IMR-90 (cell line): ENCODE measurements around the gene CBFA2T3. TPM values are rescaled to one million over a fixed set of nuclear protein-coding genes. Genes with fewer than 3 reads are reported as not detected.

Source experiments
- ATAC-seq: fragments of 200-7000 bp; cut with Tn5 transposase; 2 replicates; pipeline ENCODE4 v1.9.1; 2020; ENCODE audit warnings: low read depth, mild to moderate bottlenecking, moderate library complexity
- BruUV-seq: library from RNA; stranded (reverse); fragments of 400-500 nt; replicated peaks from 2 replicates; lab custom pipeline; 2021; lab: Mats Ljungman, UMichigan
- CTCF ChIA-PET: fragments of 300-600 bp; formaldehyde crosslinking; extraction: SDS; loops from one replicate; lab custom pipeline; 2021; ENCODE audit warnings: antibody characterized with exemption; lab: Yijun Ruan, JAX
- POLR2A ChIA-PET: fragments of 300-600 bp; sonication (Branson Sonifier 250); formaldehyde crosslinking; loops from one replicate; lab custom pipeline; 2022; ENCODE audit warnings: antibody characterized with exemption; ENCODE audit not compliant: unreplicated experiment; lab: Charles Lee
- DNase-seq: peaks from one replicate; pipeline ENCODE4 v3.0.0; 2013
- H2AFZ ChIP-seq: replicated peaks from 2 replicates; pipeline ENCODE3; 2013; ENCODE audit warnings: low read length, mild to moderate bottlenecking; ENCODE audit not compliant: poor library complexity
- H2AK5ac ChIP-seq: 2 replicates; pipeline ENCODE4 v1.6.1; 2013; ENCODE audit warnings: low read depth, low read length, inconsistent platforms
- H2AK9ac ChIP-seq: replicated peaks from 2 replicates; pipeline ENCODE3; 2013; ENCODE audit warnings: mild to moderate bottlenecking, low read depth, low read length, moderate library complexity; ENCODE audit not compliant: poor library complexity
- H2BK120ac ChIP-seq: 2 replicates; pipeline ENCODE4 v1.6.1; 2013; ENCODE audit warnings: low read depth, low read length, inconsistent platforms
- H2BK15ac ChIP-seq: 3 replicates; pipeline ENCODE4 v1.6.1; 2013; ENCODE audit warnings: low read depth, low read length, inconsistent platforms
- H2BK20ac ChIP-seq: 2 replicates; pipeline ENCODE4 v1.6.1; 2013; ENCODE audit warnings: low read depth, mild to moderate bottlenecking, inconsistent platforms, low read length, moderate library complexity
- H2BK5ac ChIP-seq: 2 replicates; pipeline ENCODE4 v1.6.1; 2013; ENCODE audit warnings: mild to moderate bottlenecking, low read depth, low read length, inconsistent platforms; ENCODE audit not compliant: poor library complexity, severe bottlenecking
- H3K14ac ChIP-seq: replicated peaks from 2 replicates; pipeline ENCODE4 v1.6.1; 2013; ENCODE audit warnings: low read depth, low read length, inconsistent platforms
- H3K18ac ChIP-seq: 2 replicates; pipeline ENCODE4 v1.6.1; 2013; ENCODE audit warnings: low read depth, low read length, control low read depth
- H3K23ac ChIP-seq: 2 replicates; pipeline ENCODE4 v1.6.1; 2013; ENCODE audit warnings: low read depth, low read length, inconsistent platforms
- H3K27ac ChIP-seq: 2 replicates; pipeline ENCODE4 v1.5.1; 2013; ENCODE audit warnings: mild to moderate bottlenecking, control low read depth, low read length; ENCODE audit not compliant: insufficient read depth
- H3K27me3 ChIP-seq: 2 replicates; pipeline ENCODE4 v1.6.1; 2013; ENCODE audit warnings: low read length; ENCODE audit not compliant: control insufficient read depth, insufficient read depth
- H3K36me3 ChIP-seq: 2 replicates; pipeline ENCODE4 v1.6.1; 2013; ENCODE audit warnings: low read length, mixed read lengths; ENCODE audit not compliant: control insufficient read depth, insufficient read depth
- H3K4ac ChIP-seq: 2 replicates; pipeline ENCODE4 v1.6.1; 2013; ENCODE audit warnings: low read depth, low read length, inconsistent platforms
- H3K4me1 ChIP-seq: 2 replicates; pipeline ENCODE4 v1.6.1; 2013; ENCODE audit warnings: low read length, mixed read lengths; ENCODE audit not compliant: control insufficient read depth, insufficient read depth
- H3K4me2 ChIP-seq: 2 replicates; pipeline ENCODE4 v1.6.1; 2013; ENCODE audit warnings: low read depth, mild to moderate bottlenecking, control low read depth, low read length, moderate library complexity
- H3K4me3 ChIP-seq: 2 replicates; pipeline ENCODE4 v1.5.1; 2013; ENCODE audit warnings: low read depth, mild to moderate bottlenecking, control low read depth, low read length, moderate library complexity; ENCODE audit not compliant: insufficient read depth
- H3K56ac ChIP-seq: 2 replicates; pipeline ENCODE4 v1.6.1; 2013; ENCODE audit warnings: low read length, inconsistent platforms; ENCODE audit not compliant: insufficient read depth; ENCODE audit errors: extremely low read depth
- H3K79me1 ChIP-seq, 2 experiments: 2 replicates each; pipeline ENCODE4 v1.6.1; 2013; ENCODE audit warnings: low read length in 2 of 2, inconsistent platforms in 1 of 2, low read depth in 1 of 2
- H3K9ac ChIP-seq: 2 replicates; pipeline ENCODE4 v1.6.1; 2013; ENCODE audit warnings: low read depth, low read length, control low read depth
- H3K9me1 ChIP-seq: 2 replicates; pipeline ENCODE4 v1.6.1; 2013; ENCODE audit warnings: low read length, inconsistent platforms; ENCODE audit not compliant: insufficient read depth
- H3K9me3 ChIP-seq: 2 replicates; pipeline ENCODE4 v1.6.1; 2013; ENCODE audit warnings: low read length; ENCODE audit not compliant: control insufficient read depth, insufficient read depth
- H4K20me1 ChIP-seq: 2 replicates; pipeline ENCODE4 v1.6.1; 2013; ENCODE audit warnings: low read length, inconsistent platforms; ENCODE audit not compliant: insufficient read depth
- H4K5ac ChIP-seq: 2 replicates; pipeline ENCODE4 v1.6.1; 2013; ENCODE audit warnings: mild to moderate bottlenecking, low read depth, low read length, control low read depth
- H4K8ac ChIP-seq, 2 experiments: 2 replicates each; pipeline ENCODE4 v1.6.1; 2013; ENCODE audit warnings: low read depth in 2 of 2, low read length in 2 of 2, control low read depth in 1 of 2, inconsistent platforms in 1 of 2
- H4K91ac ChIP-seq: 2 replicates; pipeline ENCODE4 v1.6.1; 2013; ENCODE audit warnings: low read depth, low read length, inconsistent platforms; ENCODE audit not compliant: insufficient read depth
- BHLHE40 ChIP-seq: fragments of 150-350 bp; IDR thresholded peaks from 2 replicates; pipeline ENCODE4 v1.6.1; 2016; ENCODE audit warnings: mild to moderate bottlenecking, low read depth, low read length
- CEBPB ChIP-seq: IDR thresholded peaks from 2 replicates; pipeline ENCODE4 v1.6.1; 2012; ENCODE audit warnings: low read depth, low read length, improper control_type of control experiment
- CHD1 ChIP-seq: IDR thresholded peaks from 2 replicates; pipeline ENCODE4 v1.6.1; 2012; ENCODE audit warnings: low read depth, low read length, improper control_type of control experiment
- CTCF ChIP-seq: conservative IDR thresholded peaks from 2 replicates; pipeline ENCODE4 v1.5.1; 2012; ENCODE audit warnings: mild to moderate bottlenecking, low read depth, low read length, improper control_type of control experiment
- ELK1 ChIP-seq: fragments of 150-350 bp; IDR thresholded peaks from 2 replicates; pipeline ENCODE4 v1.6.1; 2016; ENCODE audit warnings: low read depth, mild to moderate bottlenecking, low read length, moderate library complexity, borderline replicate concordance
- FOS ChIP-seq: fragments of 150-350 bp; IDR thresholded peaks from 2 replicates; pipeline ENCODE4 v1.6.1; 2016; ENCODE audit warnings: low read depth, low read length
- MAFK ChIP-seq: IDR thresholded peaks from 2 replicates; pipeline ENCODE4 v1.6.1; 2012; ENCODE audit warnings: low read depth, low read length, improper control_type of control experiment
- MAZ ChIP-seq: IDR thresholded peaks from 2 replicates; pipeline ENCODE4 v1.6.1; 2012; ENCODE audit warnings: low read depth, mild to moderate bottlenecking, low read length, improper control_type of control experiment, moderate library complexity, borderline replicate concordance
- NFE2L2 ChIP-seq: fragments of 150-350 bp; IDR thresholded peaks from 2 replicates; pipeline ENCODE4 v1.6.1; 2016; ENCODE audit warnings: low read depth, mild to moderate bottlenecking, low read length
- POLR2A ChIP-seq: IDR thresholded peaks from 2 replicates; pipeline ENCODE4 v1.6.1; 2012; ENCODE audit warnings: mild to moderate bottlenecking, low read depth, low read length
- RAD21 ChIP-seq: IDR thresholded peaks from 2 replicates; pipeline ENCODE4 v1.6.1; 2012; ENCODE audit warnings: low read length, improper control_type of control experiment
- RCOR1 ChIP-seq: IDR thresholded peaks from 2 replicates; pipeline ENCODE4 v1.6.1; 2012; ENCODE audit warnings: mild to moderate bottlenecking, low read length, improper control_type of control experiment; ENCODE audit not compliant: insufficient replicate concordance
- RFX5 ChIP-seq: IDR thresholded peaks from 2 replicates; pipeline ENCODE4 v1.8.0; 2012; ENCODE audit warnings: low read depth, mild to moderate bottlenecking, low read length, moderate library complexity
- SMC3 ChIP-seq: fragments of 150-350 bp; IDR thresholded peaks from 2 replicates; pipeline ENCODE4 v1.6.1; 2016; ENCODE audit warnings: low read depth, mild to moderate bottlenecking, antibody characterized with exemption, low read length, moderate library complexity
- USF2 ChIP-seq: fragments of 150-350 bp; IDR thresholded peaks from 2 replicates; pipeline ENCODE4 v1.6.1; 2017; ENCODE audit warnings: mild to moderate bottlenecking, antibody characterized with exemption, low read length, low read depth
- WGBS, 2 experiments: methylation state at CpG; one replicate each; pipeline versions ENCODE4 v1.1.5 to v1.1.7; 2013; ENCODE audit warnings: missing lambda C conversion rate in 2 of 2; ENCODE audit not compliant: insufficient read length in 1 of 2; ENCODE audit errors: extremely low coverage in 2 of 2; 5-methylcytosine and 5-hydroxymethylcytosine counted together
- dilution Hi-C: fragments of 300-500 bp; cut with HindIII; formaldehyde crosslinking; loops from one replicate; pipeline ENCODE4 v1.14.3; 2018; ENCODE audit warnings: low sequenced_read_pairs; ENCODE audit not compliant: unreplicated experiment
- in situ Hi-C: fragments of 300-500 bp; cut with MboI; formaldehyde crosslinking; loops from 3 replicates; pipeline ENCODE4 v1.14.3; 2019; ENCODE audit warnings: low sequenced_read_pairs, inconsistent platforms, mixed read lengths
- intact Hi-C: fragments of 100-400 bp; cut with micrococcal nuclease; formaldehyde crosslinking; loops from 2 replicates; pipeline ENCODE4 v1.10.0; 2022
- polyA plus RNA-seq, 3 experiments: library from polyadenylated mRNA; depleted of rRNA; stranded (reverse); fragments of >200 nt; gene quantifications; 2 replicates each; pipeline ENCODE4 v1.2.3, GENCODE V29; 2012; ENCODE audit warnings: low replicate concordance in 1 of 3
- total RNA-seq: library from RNA; depleted of rRNA; stranded (reverse); fragments of >200 nt; gene quantifications from 2 replicates; pipeline ENCODE4 v1.2.3, GENCODE V29; 2012

Gene CBFA2T3
- total and polyA plus RNA-seq, 2 of the 4 experiments (the other 2 are of a cell fraction), result not detected

GRCh38 chr16:88893127-88893968 is 83.7 kb downstream of the CBFA2T3 start:
- no peaks in the 10 kb centered on the region for H3K27me3 ChIP-seq
- in situ Hi-C loops, result no loop called here
- H2BK120ac ChIP-seq, result no peak overlapping the region
- H3K56ac ChIP-seq, result no peak overlapping the region
- no peak overlapping the region for H4K91ac ChIP-seq
- no peak overlapping the region for H3K4me2 ChIP-seq
- H4K8ac ChIP-seq, result no peak overlapping the region
- no TSS peak for BruUV-seq
- H2AK5ac ChIP-seq, result no peak overlapping the region
- no peak overlapping the region for H3K18ac ChIP-seq
- H3K23ac ChIP-seq, result no peak overlapping the region
- H2BK15ac ChIP-seq, result no peak overlapping the region
- no peaks in the 10 kb centered on the region for H3K4me1 ChIP-seq
- H4K20me1 ChIP-seq, result no peaks in the 10 kb centered on the region
- H3K4ac ChIP-seq, result no peak overlapping the region
- CTCF ChIA-PET, result no interaction called here
- dilution Hi-C loops, result no loop called here
- H3K27ac ChIP-seq, result no peak overlapping the region
- no peak overlapping the region for H3K14ac ChIP-seq
- no peak overlapping the region for H4K5ac ChIP-seq
- no peak overlapping the region for H2BK20ac ChIP-seq
- no peak for DNase-seq
- no peak for ATAC-seq
- no peak overlapping the region for H2AFZ ChIP-seq
- no peak overlapping the region for H2BK5ac ChIP-seq
- no peak overlapping the region for H2AK9ac ChIP-seq
- 78% methylated on average over 10 of the region's 19 CpGs; no CpG with 5 or more reads in 1 of the 2 experiments for WGBS, 2 experiments
- no peaks in the 10 kb centered on the region for H3K36me3 ChIP-seq
- POLR2A ChIA-PET, result no interaction called here
- H3K9me1 ChIP-seq, result no peaks in the 10 kb centered on the region
- H3K9me3 ChIP-seq, result peaks cover 6% of the 10 kb centered on the region
- no peak overlapping the region for H3K4me3 ChIP-seq
- H3K9ac ChIP-seq, result no peak overlapping the region
- intact Hi-C loops, result no loop called here
- H3K79me1 ChIP-seq, result no peaks in the 10 kb centered on the region
- TF ChIP-seq ELK1, result no peak
- TF ChIP-seq MAFK, result no peak
- TF ChIP-seq POLR2A, result no peak
- no peak for TF ChIP-seq CTCF
- TF ChIP-seq RAD21, result no peak
- no peak for TF ChIP-seq NFE2L2
- TF ChIP-seq BHLHE40, result no peak
- TF ChIP-seq SMC3, result no peak
- no peak for TF ChIP-seq CEBPB
- no peak for TF ChIP-seq RFX5
- TF ChIP-seq MAZ, result no peak
- no peak for TF ChIP-seq CHD1
- TF ChIP-seq FOS, result no peak
- no peak for TF ChIP-seq USF2
- no peak for TF ChIP-seq RCOR1
